GM12872 (cell line): ENCODE measurements around the gene TMSB10.

Experiments used
- TF ChIP-seq, protein P1 (sequence below): IDR thresholded peaks from 3 replicates; pipeline ENCODE4 v1.5.1; 2011; ENCODE audit warnings: low read depth, mild to moderate bottlenecking, low read length, moderate library complexity; ENCODE audit not compliant: insufficient read depth

The TMSB10 gene

DNA sequence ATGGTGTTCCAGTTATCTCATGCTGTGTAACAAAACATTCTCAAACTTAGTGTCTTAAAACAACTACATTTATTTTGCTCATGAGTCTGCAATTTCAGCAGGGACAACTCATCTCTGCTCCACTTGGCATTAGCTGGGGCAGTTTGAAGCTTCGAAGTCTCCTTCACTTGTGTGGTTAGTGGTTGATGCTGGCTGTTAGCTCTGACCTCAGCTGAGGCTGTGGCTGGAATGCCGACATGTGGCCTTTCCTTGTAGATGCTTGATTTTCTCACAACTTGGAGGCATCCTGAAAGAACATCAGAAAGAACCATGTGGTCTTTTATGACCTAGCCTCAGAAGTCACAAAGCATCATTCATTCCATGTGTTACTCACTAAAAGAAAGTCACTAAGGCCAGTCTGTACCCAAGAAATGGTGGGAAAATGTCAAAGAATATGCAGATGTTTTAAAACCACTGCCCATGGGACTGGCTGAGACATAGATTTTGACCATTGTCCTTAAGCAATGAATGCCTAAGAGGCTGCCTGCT lies 3.8 kb upstream of the TMSB10 start:
- TF ChIP-seq, protein P1, sequence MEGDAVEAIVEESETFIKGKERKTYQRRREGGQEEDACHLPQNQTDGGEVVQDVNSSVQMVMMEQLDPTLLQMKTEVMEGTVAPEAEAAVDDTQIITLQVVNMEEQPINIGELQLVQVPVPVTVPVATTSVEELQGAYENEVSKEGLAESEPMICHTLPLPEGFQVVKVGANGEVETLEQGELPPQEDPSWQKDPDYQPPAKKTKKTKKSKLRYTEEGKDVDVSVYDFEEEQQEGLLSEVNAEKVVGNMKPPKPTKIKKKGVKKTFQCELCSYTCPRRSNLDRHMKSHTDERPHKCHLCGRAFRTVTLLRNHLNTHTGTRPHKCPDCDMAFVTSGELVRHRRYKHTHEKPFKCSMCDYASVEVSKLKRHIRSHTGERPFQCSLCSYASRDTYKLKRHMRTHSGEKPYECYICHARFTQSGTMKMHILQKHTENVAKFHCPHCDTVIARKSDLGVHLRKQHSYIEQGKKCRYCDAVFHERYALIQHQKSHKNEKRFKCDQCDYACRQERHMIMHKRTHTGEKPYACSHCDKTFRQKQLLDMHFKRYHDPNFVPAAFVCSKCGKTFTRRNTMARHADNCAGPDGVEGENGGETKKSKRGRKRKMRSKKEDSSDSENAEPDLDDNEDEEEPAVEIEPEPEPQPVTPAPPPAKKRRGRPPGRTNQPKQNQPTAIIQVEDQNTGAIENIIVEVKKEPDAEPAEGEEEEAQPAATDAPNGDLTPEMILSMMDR: no peak

GRCh38 chr2:84902526-84902925 lies 2.9 kb upstream of the TMSB10 start:
- TF ChIP-seq, protein P1: no peak

- TF ChIP-seq, protein P1: no peak
These were observed 1.3 kb upstream of the TMSB10 start for GRCh38 chr2:84904151-84904550.

DNA sequence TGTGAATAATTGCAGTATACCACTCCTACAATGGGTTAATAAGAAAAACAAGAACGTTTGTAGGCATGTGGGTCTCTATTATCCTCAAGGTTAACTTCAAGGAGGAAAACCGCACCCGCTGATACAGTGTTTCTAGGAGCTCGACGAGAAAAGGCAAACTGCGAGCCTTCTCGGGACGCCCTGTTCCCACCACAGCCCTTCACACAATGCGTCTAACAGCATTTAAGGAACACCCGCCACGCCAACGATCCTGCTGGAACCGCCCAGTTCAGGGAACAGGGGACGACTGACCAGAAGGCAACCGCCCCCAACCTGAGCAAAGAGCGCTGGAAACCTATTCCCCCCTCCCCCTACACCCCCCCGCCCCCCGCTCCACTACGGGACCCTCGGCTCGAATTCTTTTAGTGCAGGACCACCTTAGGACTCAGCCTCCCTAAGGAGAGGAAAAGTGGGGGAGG lies 710 bp upstream of the TMSB10 start:
- TF ChIP-seq, protein P1: no peak

DNA sequence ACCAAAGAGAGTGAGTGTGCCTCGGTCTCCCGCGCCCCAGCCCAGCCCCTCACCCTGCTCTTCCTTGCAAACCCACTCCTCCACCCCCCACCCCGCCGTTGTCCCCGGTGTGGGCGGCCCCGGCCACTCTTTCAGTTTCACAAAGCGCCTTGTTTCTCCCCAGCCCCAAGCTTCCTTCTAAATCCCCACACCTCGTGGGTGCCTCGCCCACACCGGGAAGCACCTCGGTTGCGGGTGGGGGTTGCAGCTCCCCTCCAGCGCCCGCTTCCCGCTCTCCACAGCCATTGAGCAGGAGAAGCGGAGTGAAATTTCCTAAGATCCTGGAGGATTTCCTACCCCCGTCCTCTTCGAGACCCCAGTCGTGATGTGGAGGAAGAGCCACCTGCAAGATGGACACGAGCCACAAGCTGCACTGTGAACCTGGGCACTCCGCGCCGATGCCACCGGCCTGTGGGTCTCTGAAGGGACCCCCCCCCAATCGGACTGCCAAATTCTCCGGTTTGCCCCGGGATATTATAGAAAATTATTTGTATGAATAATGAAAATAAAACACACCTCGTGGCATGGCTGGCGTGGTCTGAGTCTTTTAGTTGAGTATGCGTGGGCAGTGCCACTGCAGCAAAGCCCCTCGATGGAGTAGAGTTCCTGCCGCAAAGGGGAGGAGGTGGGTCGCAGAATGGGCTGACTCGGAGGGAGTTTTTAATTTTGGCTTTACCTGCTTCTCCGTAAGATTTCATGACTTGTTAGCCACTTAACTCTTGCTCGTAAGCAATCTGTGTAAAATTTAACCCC lies 848 bp downstream of the TMSB10 start:
- TF ChIP-seq, protein P1: no peak

DNA sequence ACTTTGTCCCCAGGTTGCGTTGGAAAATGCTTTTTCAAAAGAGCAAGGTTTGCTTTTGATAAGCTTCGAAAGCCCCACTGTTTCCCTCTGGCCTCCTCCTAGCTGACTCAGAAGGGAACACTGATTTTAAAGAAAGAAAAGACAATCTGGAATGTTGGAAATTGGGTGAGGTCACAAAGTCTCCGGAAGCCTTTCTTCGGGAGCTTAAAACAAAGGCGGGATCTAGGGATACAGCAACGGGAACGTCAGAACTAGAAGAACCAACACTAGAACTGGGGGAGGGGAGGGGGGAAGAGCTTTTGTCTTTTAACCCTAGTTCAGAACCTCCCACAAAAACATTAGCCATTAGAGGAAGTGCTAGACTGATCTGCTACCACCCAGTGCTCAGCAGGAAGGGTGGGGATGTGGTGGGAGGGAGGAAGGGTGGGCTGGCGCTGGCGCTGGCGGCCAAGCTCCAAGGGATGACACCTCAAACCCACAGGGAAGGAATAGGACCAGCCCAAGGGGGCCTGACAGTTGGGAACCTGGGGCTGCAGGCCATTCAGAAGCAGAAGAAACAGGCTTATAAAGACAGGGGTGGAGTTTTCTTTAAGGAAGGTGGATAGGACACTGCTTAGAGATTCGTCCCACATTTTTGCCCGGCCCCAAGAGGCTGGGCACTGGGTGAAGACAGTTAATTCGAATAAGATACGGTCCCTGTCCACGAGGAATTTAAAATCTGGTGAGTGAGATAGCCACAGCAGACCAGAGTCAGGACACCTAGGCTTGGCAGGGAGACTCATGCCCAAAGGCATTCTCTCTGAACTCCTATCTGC lies 1.7 kb downstream of the TMSB10 start:
- TF ChIP-seq, protein P1: no peak

DNA sequence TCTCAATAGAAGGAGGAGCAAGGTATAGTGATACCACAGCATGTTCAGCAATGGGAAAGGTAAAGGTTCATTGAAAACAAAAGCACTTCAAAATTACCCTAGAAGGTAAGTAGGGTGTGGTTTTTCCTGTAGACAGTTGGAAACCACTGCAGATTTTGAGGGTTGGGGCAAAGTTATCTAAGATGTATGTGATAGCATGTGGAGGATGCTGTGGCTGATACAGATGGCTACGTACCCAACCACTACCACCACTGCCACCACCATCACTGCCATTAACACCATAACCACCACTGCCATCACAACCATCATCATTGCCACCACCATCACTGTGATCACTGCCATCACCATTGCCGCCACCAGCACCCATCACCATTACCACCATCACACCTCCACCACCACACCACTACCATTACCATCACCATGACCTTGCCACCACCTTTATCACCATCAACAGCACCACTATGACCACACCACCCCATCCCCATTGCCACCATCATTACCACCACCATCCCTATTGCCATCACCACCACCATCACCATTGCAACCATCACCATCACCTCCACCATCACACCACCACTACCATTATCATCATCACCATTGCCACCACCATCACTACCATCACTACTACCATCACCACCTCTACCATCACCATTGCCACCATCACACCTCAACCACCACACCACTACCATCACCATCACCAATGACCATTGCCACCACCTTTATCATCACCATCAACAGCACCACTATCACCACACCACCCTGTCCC lies 3.7 kb downstream of the TMSB10 start:
- TF ChIP-seq, protein P1: no peak
